Right ventricle myocardium inferior (tissue), 1 donor: ENCODE results near the gene FAM162B. TPM values are rescaled to one million over a fixed set of nuclear protein-coding genes. Genes with fewer than 3 reads are reported as not detected.
A peak's percentile ranks its signal among the peaks of the same experiment; 100 is the strongest.

Source experiments
- ATAC-seq: fragments of 200-7000 bp; cut with Tn5 transposase; one replicate; pipeline ENCODE4 v1.9.1; 2020; ENCODE audit warnings: mild to moderate bottlenecking, moderate library complexity
- DNase-seq: peaks from one replicate; pipeline ENCODE4 v3.0.0; 2021; ENCODE audit errors: missing footprints
- intact Hi-C: fragments of 100-400 bp; cut with DNase I; formaldehyde crosslinking; loops from one replicate; pipeline ENCODE4 v1.11.0; 2022
- long read RNA-seq: library from polyadenylated mRNA; unstranded; transcript quantifications from one replicate; pipeline ENCODE4 v2.0.0, GENCODE V29; 2021
- total RNA-seq: library from RNA; stranded (reverse); fragmentation: NEBNext Ultra II Directional; extraction: Animal tissue kit (Norgen Biotek cat#: 25700); gene quantifications from one replicate; pipeline ENCODE4 v1.2.1, GENCODE V29; 2021
- donor health status: DM: no; HTN: yes; CAD: no; lungs with severe emphysema.

Gene FAM162B
- 3.8 TPM for total RNA-seq
- long read RNA-seq, partial matches to known transcripts: 0 of 3 reads
- long read RNA-seq, other reads (novel, unspliced or antisense): 2 of 3 reads

- DNase-seq (peak; percentile 82), ATAC-seq (peak; percentile 90)
- intact Hi-C loops: no loop called here
Measured at GRCh38 chr6:116764961-116765841, at the start of gene FAM162B. TSS of gene FAM162B (minus strand) at chr6:116765719. CDS start at chr6:116765576, 143 bp downstream.

- intact Hi-C loops: no loop called here
- DNase-seq: no peak
Measured at GRCh38 chr6:116812051-116812650, 46.6 kb upstream of the FAM162B start.

GRCh38 chr6:116801971-116802370, 36.5 kb upstream of the FAM162B start:
- intact Hi-C loops: no loop called here
- DNase-seq (no peak), ATAC-seq (no peak)

More at GRCh38 chr6:116812051-116812650, 46.6 kb upstream of the FAM162B start:
- ATAC-seq: no peak

GRCh38 chr6:116799945-116800344, 34.4 kb upstream of the FAM162B start:
- DNase-seq (no peak), ATAC-seq (no peak)
- intact Hi-C loops: no loop called here

- intact Hi-C loops: no loop called here
- no peak for DNase-seq
- ATAC-seq: no peak
Measured at GRCh38 chr6:116797585-116797984, 32.1 kb upstream of the FAM162B start.

- ATAC-seq (no peak), DNase-seq (no peak)
- intact Hi-C loops: no loop called here
Measured at GRCh38 chr6:116793224-116793623, 27.7 kb upstream of the FAM162B start.

- no peak for DNase-seq
- intact Hi-C loops: loop anchor here (10.0 kb wide), 1 partner anchor 181 kb away; no protein-coding TSS in a partner anchor
- no peak for ATAC-seq
Measured at GRCh38 chr6:116783852-116784251, 18.3 kb upstream of the FAM162B start.

GRCh38 chr6:116779573-116780164, 14.2 kb upstream of the FAM162B start:
- ATAC-seq (no peak), DNase-seq (no peak)
- intact Hi-C loops: loop anchor here (10.0 kb wide), 1 partner anchor 185 kb away; no protein-coding TSS in a partner anchor

GRCh38 chr6:116773886-116774285, 8.4 kb upstream of the FAM162B start:
- no peak for DNase-seq
- no peak for ATAC-seq
- intact Hi-C loops: no loop called here

- intact Hi-C loops: no loop called here
- ATAC-seq (no peak), DNase-seq (no peak)
Measured at GRCh38 chr6:116772450-116772849, 6.9 kb upstream of the FAM162B start.

GRCh38 chr6:116767715-116768114, 2.2 kb upstream of the FAM162B start:
- no peak for ATAC-seq
- no peak for DNase-seq
- intact Hi-C loops: no loop called here

- intact Hi-C loops: no loop called here
- ATAC-seq (no peak), DNase-seq (no peak)
Measured at GRCh38 chr6:116766506-116767176, 1.1 kb upstream of the FAM162B start.

GRCh38 chr6:116764629-116764960, 924 bp downstream of the FAM162B start:
- DNase-seq: peak; percentile 37
- peak; percentile 35 for ATAC-seq
- intact Hi-C loops: no loop called here

- DNase-seq (peak; percentile 68), ATAC-seq (no peak)
- intact Hi-C loops: no loop called here
Measured at GRCh38 chr6:116763906-116764628, 1.5 kb downstream of the FAM162B start.

- intact Hi-C loops: no loop called here
Measured at GRCh38 chr6:116763048-116763447, 2.5 kb downstream of the FAM162B start.

GRCh38 chr6:116762235-116762634, 3.3 kb downstream of the FAM162B start:
- no peak for ATAC-seq
- no peak for DNase-seq
- intact Hi-C loops: no loop called here

More at GRCh38 chr6:116763048-116763447, 2.5 kb downstream of the FAM162B start:
- DNase-seq: no peak
- ATAC-seq: no peak

- DNase-seq: no peak
- no peak for ATAC-seq
- intact Hi-C loops: no loop called here
Measured at GRCh38 chr6:116761779-116762178, 3.7 kb downstream of the FAM162B start.

- no peak for DNase-seq
- no peak for ATAC-seq
- intact Hi-C loops: no loop called here
Measured at GRCh38 chr6:116745176-116745575, 20.3 kb downstream of the FAM162B start.
